ENCODE data around the gene TLCD5.

Gene TLCD5

DNA sequence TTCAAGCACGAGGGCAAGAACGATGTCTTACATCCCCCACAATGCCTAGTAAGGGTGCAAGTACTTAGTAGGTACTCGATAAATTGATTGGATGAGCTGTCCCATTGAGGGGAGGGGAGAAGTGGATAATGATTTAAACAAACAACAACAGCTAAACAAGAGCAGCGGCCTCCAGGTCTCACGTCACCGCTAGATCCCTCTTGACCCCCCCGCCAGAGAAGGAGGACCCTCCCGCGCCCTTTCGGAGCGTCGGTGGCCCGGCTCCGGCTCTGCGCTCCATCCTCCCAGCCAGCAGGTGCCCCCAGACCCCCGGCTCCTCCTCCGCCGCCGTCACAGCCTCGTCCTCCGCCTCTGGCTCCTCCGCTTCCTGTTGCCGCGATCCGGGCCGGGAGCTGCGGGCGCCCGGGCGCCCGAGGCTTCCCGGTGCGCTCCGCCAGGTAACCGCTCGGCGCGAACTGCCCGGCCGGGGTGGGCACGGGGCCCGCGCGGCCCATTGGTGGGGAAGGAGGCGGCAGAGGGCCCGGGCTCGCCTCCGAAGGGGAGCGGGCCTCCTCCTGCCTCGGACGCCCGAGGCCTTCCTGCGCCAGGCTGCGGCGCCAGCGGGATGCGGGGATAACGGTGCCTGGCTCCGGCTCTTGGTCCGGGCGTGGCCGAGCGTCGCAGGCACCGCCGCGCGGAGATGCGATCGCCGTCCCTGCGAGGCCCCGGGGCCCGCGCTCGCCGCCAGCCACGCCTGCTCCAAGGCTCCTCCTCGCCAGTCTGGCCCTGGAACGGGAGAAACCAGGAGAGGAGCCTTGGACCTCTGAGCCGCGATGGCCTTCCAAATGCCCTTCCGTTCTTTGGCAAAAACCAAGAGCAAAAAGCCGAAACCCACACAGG lies at the start of gene TLCD5:
Gene TLCD5 (plus strand): TSS at position 368 of the 879 bp plus-strand sequence. CDS start 2,143 bp downstream, outside the sequence.
- Histone ChIP-seq H3K27ac (ENCODE audit: low read length) (peak within 1 kb of the TSS; percentile 77), H3K4me1 (ENCODE audit: control insufficient read depth, insufficient read depth, low read length) (peaks cover 14% of the 10 kb centered on the region), H3K4me3 (ENCODE audit: low read length in 2 of 2) (peak within 1 kb of the TSS; percentile 64 to 79), H3K27me3 (ENCODE audit: control insufficient read depth in 1 of 2, insufficient read depth in 2 of 2, low read length in 2 of 2) (no peaks in the 10 kb centered on the region), H3K9me3 (ENCODE audit: control insufficient read depth in 2 of 2, low read length in 2 of 2) (no peaks in the 10 kb centered on the region), H3K9ac (ENCODE audit: low read length in 2 of 2) (peak within 1 kb of the TSS; percentile 82 to 87), H3K36me3 (ENCODE audit: control insufficient read depth in 2 of 2, insufficient read depth in 2 of 2, low read length in 2 of 2) (peaks cover 5 to 6% of the 10 kb centered on the region in 2 donors)

DNA sequence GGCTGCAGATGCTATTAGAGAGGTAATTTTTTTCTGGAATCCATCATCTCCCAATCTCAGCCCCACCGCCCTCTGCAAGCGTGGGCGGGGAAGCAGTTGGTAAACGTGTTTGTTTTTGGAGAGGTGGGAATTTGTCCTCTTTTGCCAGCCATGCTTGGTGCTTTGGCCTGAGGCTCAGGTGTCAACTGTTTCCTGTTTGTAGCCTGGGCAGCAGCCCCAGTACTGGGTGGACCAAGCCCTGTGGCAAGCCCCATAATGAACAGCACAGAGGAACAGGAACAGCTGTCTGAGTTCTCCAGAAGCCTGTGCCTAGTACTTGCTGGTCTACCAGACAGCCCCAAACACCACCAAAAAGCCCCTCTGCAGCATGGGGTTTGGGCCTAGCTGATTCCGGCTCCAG lies 45.6 kb upstream of the TLCD5 start:
- Histone ChIP-seq H3K4me3 (ENCODE audit: low read length in 2 of 2) (no peak overlapping the region), H3K36me3 (ENCODE audit: control insufficient read depth in 2 of 2, insufficient read depth in 2 of 2, low read length in 2 of 2) (no peaks in the 10 kb centered on the region), H3K4me1 (ENCODE audit: control insufficient read depth, insufficient read depth, low read length) (peaks cover 9% of the 10 kb centered on the region), H3K9ac (ENCODE audit: low read length in 2 of 2) (no peak overlapping the region), H3K27me3 (ENCODE audit: control insufficient read depth in 1 of 2, insufficient read depth in 2 of 2, low read length in 2 of 2) (no peaks in the 10 kb centered on the region), H3K9me3 (ENCODE audit: control insufficient read depth in 2 of 2, low read length in 2 of 2) (no peaks in the 10 kb centered on the region), H3K27ac (ENCODE audit: low read length) (no peak overlapping the region)

DNA sequence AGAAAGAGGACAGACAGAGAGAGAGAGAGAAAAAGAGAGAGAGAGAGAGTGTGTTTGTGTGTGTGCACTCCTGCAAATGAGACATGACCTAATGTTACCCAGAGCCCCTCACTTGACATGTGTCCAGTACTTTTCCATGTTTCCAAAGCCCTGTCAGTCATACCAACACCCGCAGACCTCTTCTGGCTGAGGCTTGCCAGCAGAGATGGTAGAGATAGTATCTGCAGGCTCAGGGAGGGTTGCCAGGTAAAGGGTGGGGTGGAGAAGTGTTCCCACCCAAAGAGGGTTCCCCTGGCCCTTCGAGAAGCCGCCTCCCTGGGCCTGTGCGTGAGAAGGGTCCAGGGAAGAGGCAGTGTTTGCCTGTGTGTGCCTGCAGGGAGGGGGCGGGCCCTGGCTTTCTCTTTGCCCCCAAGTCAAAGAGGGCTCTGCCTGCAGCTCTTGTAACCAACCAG lies 44.5 kb upstream of the TLCD5 start:
- Histone ChIP-seq H3K9ac (ENCODE audit: low read length in 2 of 2) (no peak overlapping the region), H3K4me3 (ENCODE audit: low read length in 2 of 2) (no peak overlapping the region), H3K9me3 (ENCODE audit: control insufficient read depth in 2 of 2, low read length in 2 of 2) (no peaks in the 10 kb centered on the region), H3K27me3 (ENCODE audit: control insufficient read depth in 1 of 2, insufficient read depth in 2 of 2, low read length in 2 of 2) (no peaks in the 10 kb centered on the region), H3K27ac (ENCODE audit: low read length) (no peak overlapping the region), H3K36me3 (ENCODE audit: control insufficient read depth in 2 of 2, insufficient read depth in 2 of 2, low read length in 2 of 2) (no peaks in the 10 kb centered on the region), H3K4me1 (ENCODE audit: control insufficient read depth, insufficient read depth, low read length) (peaks cover 9% of the 10 kb centered on the region)

DNA sequence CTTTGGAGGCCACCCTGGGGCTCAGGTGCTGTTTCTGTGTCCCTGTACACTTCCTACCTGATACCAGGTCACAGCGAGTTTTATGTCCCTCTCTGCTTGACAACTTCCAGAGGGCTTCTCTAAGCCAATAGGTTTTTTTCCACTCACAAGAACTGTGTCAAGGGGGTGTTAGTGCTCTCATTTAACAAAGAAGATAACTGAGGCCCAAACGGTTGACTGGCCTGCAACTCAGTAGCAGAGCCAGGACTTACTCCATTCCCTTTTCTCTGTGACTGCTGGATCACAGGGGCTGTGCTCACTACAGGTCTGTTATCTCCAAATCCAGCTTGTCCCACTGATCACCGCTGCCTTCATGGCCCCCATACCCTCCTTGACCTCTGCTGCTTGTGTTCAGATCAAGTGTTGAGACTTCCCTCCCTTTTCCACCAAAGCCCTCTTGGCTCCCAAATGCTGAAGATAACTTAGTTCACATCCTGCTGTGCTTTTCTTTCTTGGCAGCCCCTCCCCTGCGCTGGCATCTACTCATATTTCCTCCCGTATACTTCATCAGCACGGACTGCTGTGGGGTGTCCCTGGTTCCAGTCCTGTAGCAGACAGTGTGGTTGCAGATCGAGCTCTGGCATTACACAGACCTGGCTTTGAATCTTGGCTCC lies 43.8 kb upstream of the TLCD5 start:
- Histone ChIP-seq H3K4me3 (ENCODE audit: low read length in 2 of 2) (no peak overlapping the region), H3K9ac (ENCODE audit: low read length in 2 of 2) (no peak overlapping the region), H3K27me3 (ENCODE audit: control insufficient read depth in 1 of 2, insufficient read depth in 2 of 2, low read length in 2 of 2) (no peaks in the 10 kb centered on the region), H3K27ac (ENCODE audit: low read length) (no peak overlapping the region), H3K9me3 (ENCODE audit: control insufficient read depth in 2 of 2, low read length in 2 of 2) (no peaks in the 10 kb centered on the region), H3K36me3 (ENCODE audit: control insufficient read depth in 2 of 2, insufficient read depth in 2 of 2, low read length in 2 of 2) (no peaks in the 10 kb centered on the region), H3K4me1 (ENCODE audit: control insufficient read depth, insufficient read depth, low read length) (peaks cover 9% of the 10 kb centered on the region)

DNA sequence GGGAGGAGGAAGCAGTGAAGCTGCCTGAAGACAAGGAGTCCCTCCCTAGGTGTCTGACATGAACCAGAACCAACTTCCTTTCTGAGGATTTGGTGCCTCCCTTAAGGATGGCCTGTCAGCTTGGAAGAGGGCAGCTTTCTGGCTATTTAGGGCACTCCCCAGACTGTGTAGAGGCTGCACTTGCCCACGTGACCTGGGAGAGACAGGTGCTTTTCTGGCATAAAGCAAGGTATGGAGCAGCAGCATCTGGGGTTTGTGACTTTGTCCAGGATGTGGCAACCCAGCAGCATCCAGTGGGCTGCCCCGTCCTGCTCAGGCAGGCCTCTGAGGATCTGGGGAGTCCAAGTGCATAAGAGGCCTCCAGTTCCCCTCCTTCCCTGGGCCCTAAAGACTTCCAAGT lies 42.0 kb upstream of the TLCD5 start:
- H3K4me1 ChIP-seq (ENCODE audit: control insufficient read depth, insufficient read depth, low read length) = peaks cover 9% of the 10 kb centered on the region
- no peaks in the 10 kb centered on the region for H3K36me3 ChIP-seq (ENCODE audit: control insufficient read depth in 2 of 2, insufficient read depth in 2 of 2, low read length in 2 of 2)
- H3K4me3 ChIP-seq (ENCODE audit: low read length in 2 of 2) = no peak overlapping the region
- no peak overlapping the region for H3K9ac ChIP-seq (ENCODE audit: low read length in 2 of 2)
- H3K27ac ChIP-seq (ENCODE audit: low read length) = no peak overlapping the region
- no peaks in the 10 kb centered on the region for H3K9me3 ChIP-seq (ENCODE audit: control insufficient read depth in 2 of 2, low read length in 2 of 2)
- H3K27me3 ChIP-seq (ENCODE audit: control insufficient read depth in 1 of 2, insufficient read depth in 2 of 2, low read length in 2 of 2) = peaks cover 0 to 5% of the 10 kb centered on the region in 2 donors

DNA sequence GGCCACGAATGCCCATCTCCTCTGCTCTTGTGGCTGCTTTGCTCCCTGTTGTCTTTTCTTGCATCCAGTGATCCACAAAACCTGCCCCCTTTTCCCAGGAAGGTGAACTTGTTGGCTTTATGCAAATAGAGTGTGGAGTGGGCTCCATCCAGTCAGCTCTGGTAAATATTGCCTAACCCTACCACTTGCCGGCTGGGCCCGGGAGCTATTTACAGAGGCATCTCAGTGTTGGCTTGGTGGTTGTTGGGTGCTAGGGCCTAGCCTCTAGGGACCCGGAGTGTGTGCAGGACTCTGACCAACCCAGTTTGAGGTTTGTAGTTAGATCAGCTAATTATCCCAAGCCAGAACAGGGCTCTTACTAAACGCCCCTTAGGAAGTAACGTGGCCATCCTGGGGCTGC lies 40.8 kb upstream of the TLCD5 start:
- Histone ChIP-seq H3K27me3 (ENCODE audit: control insufficient read depth in 1 of 2, insufficient read depth in 2 of 2, low read length in 2 of 2) (peaks cover 0 to 5% of the 10 kb centered on the region in 2 donors), H3K36me3 (ENCODE audit: control insufficient read depth in 2 of 2, insufficient read depth in 2 of 2, low read length in 2 of 2) (no peaks in the 10 kb centered on the region), H3K4me3 (ENCODE audit: low read length in 2 of 2) (no peak overlapping the region), H3K9me3 (ENCODE audit: control insufficient read depth in 2 of 2, low read length in 2 of 2) (no peaks in the 10 kb centered on the region), H3K4me1 (ENCODE audit: control insufficient read depth, insufficient read depth, low read length) (peaks cover 9% of the 10 kb centered on the region), H3K27ac (ENCODE audit: low read length) (no peak overlapping the region), H3K9ac (ENCODE audit: low read length in 2 of 2) (no peak overlapping the region)

DNA sequence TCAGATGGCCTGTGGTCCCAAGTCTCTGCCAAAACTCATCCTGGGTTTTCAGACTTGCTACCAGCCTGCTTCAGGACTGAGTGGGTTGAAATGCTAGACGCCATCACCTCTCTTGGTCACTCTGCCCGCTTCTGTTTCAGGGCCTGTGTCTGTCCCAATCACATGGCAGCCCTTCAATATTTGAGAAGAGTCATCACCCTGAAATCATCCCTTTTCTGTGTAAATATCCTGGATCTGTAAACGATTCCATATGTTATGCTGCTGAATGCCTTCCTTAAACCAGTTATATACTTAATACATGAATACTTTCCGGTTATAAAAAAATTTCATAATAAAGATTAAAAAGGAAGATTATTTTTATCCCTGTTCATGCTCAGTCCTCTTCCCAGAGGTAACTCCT lies 39.8 kb upstream of the TLCD5 start:
- peaks cover 0 to 5% of the 10 kb centered on the region in 2 donors for H3K27me3 ChIP-seq (ENCODE audit: control insufficient read depth in 1 of 2, insufficient read depth in 2 of 2, low read length in 2 of 2)
- H3K36me3 ChIP-seq (ENCODE audit: control insufficient read depth in 2 of 2, insufficient read depth in 2 of 2, low read length in 2 of 2) = no peaks in the 10 kb centered on the region
- H3K4me3 ChIP-seq (ENCODE audit: low read length in 2 of 2) = no peak overlapping the region
- H3K27ac ChIP-seq (ENCODE audit: low read length) = no peak overlapping the region
- peaks cover 9% of the 10 kb centered on the region for H3K4me1 ChIP-seq (ENCODE audit: control insufficient read depth, insufficient read depth, low read length)
- no peak overlapping the region for H3K9ac ChIP-seq (ENCODE audit: low read length in 2 of 2)
- H3K9me3 ChIP-seq (ENCODE audit: control insufficient read depth in 2 of 2, low read length in 2 of 2) = no peaks in the 10 kb centered on the region

DNA sequence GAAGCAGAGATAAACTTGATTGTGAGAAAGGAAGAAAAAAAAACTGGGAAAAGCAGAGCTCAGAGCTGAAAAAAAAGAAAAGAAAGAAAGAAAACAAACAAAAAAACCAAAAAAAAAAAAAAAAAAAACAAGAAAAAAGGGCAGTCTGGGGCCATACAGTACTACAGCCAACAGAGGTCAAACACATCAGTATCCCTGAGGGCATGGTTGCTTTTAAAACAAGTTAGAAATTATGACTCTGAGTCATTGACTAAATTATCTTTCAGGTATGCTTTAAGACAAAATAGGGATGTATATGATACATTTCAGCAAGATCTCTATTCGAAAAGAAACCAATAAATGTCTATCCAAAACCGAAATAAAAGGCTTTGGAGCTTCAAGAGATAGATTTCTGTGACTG lies 37.1 kb upstream of the TLCD5 start:
- no peaks in the 10 kb centered on the region for H3K4me1 ChIP-seq (ENCODE audit: control insufficient read depth, insufficient read depth, low read length)

DNA sequence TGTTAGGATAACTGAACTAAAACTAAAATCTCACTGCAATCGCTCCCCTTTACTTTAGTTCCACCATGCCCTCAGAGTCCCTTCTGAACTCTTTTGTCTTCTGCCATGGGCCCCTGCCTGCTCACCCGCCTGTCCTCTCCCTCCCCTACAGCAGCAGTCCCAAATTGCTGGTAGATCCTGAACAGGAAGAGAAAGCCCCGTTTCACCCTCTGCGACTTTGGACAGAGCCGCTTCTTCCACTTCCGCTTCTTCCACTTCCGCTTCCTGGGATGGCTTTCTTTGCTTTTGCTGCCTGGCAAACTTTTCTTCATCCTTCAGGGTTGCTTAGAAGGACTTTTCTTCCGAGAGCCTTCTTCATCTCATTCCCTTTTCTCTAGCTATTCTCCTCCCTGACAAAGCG lies 35.7 kb upstream of the TLCD5 start:
- Histone ChIP-seq H3K27me3 (ENCODE audit: control insufficient read depth in 1 of 2, insufficient read depth in 2 of 2, low read length in 2 of 2) (peaks cover 13% of the 10 kb centered on the region in 2 donors), H3K36me3 (ENCODE audit: control insufficient read depth in 2 of 2, insufficient read depth in 2 of 2, low read length in 2 of 2) (no peaks in the 10 kb centered on the region), H3K4me3 (ENCODE audit: low read length in 2 of 2) (no peak overlapping the region)

More for the DNA sequence above, 37.1 kb upstream of the TLCD5 start:
- H3K9ac ChIP-seq (ENCODE audit: low read length in 2 of 2) = no peak overlapping the region
- peaks cover 4 to 8% of the 10 kb centered on the region in 2 donors for H3K27me3 ChIP-seq (ENCODE audit: control insufficient read depth in 1 of 2, insufficient read depth in 2 of 2, low read length in 2 of 2)
- H3K9me3 ChIP-seq (ENCODE audit: control insufficient read depth in 2 of 2, low read length in 2 of 2) = no peaks in the 10 kb centered on the region
- H3K27ac ChIP-seq (ENCODE audit: low read length) = no peak overlapping the region
- no peak overlapping the region for H3K4me3 ChIP-seq (ENCODE audit: low read length in 2 of 2)
- no peaks in the 10 kb centered on the region for H3K36me3 ChIP-seq (ENCODE audit: control insufficient read depth in 2 of 2, insufficient read depth in 2 of 2, low read length in 2 of 2)

DNA sequence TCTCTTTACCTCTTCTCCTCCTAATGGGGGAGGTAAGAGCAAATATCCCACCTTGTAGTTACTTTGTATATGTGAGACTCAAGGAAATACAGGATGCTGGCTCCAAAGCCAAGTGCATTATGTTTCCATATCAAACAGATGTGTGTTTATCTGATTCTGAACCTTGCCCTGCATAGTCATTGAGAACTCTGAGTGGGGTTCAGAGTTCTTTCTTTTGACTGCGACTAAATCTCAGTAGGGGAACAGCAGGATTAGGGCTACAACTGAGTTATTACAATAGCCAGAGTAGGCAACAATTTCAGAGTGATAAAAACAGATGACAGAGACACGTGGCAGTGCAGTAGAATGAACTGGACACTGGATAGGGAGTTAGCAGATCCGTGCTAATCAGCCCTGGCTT lies 34.1 kb upstream of the TLCD5 start:
- no peak overlapping the region for H3K9ac ChIP-seq (ENCODE audit: low read length in 2 of 2)
- H3K4me3 ChIP-seq (ENCODE audit: low read length in 2 of 2) = no peak overlapping the region
- no peak overlapping the region for H3K27ac ChIP-seq (ENCODE audit: low read length)
- H3K36me3 ChIP-seq (ENCODE audit: control insufficient read depth in 2 of 2, insufficient read depth in 2 of 2, low read length in 2 of 2) = no peaks in the 10 kb centered on the region
- no peaks in the 10 kb centered on the region for H3K9me3 ChIP-seq (ENCODE audit: control insufficient read depth in 2 of 2, low read length in 2 of 2)
- peaks cover 15 to 16% of the 10 kb centered on the region in 2 donors for H3K27me3 ChIP-seq (ENCODE audit: control insufficient read depth in 1 of 2, insufficient read depth in 2 of 2, low read length in 2 of 2)
- no peaks in the 10 kb centered on the region for H3K4me1 ChIP-seq (ENCODE audit: control insufficient read depth, insufficient read depth, low read length)

More for the DNA sequence above, 35.7 kb upstream of the TLCD5 start:
- Histone ChIP-seq H3K9me3 (ENCODE audit: control insufficient read depth in 2 of 2, low read length in 2 of 2) (no peaks in the 10 kb centered on the region), H3K9ac (ENCODE audit: low read length in 2 of 2) (no peak overlapping the region), H3K4me1 (ENCODE audit: control insufficient read depth, insufficient read depth, low read length) (no peaks in the 10 kb centered on the region), H3K27ac (ENCODE audit: low read length) (no peak overlapping the region)
